HG03457 (cell line): ENCODE results near the gene STAC.
"Not testable (repeated sequence)": the region's sequence is repeated elsewhere in the genome, so short reads cannot be mapped to it uniquely, and the experiment has no call there.

Experiments
- ATAC-seq: cut with Tn5 transposase; IDR thresholded peaks from one replicate; pipeline ENCODE4 v1.9.1; 2021; ENCODE audit warnings: moderate number of reproducible peaks; ENCODE audit not compliant: unreplicated experiment

The STAC gene

GRCh38 chr3:36411587-36411986, 31.3 kb downstream of the STAC start:
- ATAC-seq: no peak

- ATAC-seq: no peak
Observed at GRCh38 chr3:36416599-36416998, 36.3 kb downstream of the STAC start.

DNA sequence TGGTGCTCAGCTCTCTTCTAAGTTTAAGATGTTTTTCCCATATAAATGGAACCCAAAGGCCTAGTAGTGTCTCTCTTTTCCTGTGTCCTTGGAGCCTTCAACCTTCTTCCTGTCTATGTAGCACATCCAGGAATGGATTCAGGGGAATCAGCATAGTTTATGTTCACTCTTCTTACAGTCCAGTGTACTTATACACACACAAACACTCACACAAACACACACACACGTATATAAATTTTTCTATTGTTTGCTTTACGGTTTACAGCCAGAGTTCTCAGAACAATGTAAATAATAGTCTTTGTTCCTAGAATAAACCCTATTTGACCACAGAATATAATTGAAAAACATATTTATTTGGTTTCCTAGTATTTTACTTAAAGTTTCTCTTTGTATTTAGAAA, 36.9 kb downstream of the STAC start:
- no peak for ATAC-seq

- no peak for ATAC-seq
Observed at GRCh38 chr3:36418296-36418695, 38.0 kb downstream of the STAC start.

GRCh38 chr3:36428445-36428844, 48.1 kb downstream of the STAC start:
- no peak for ATAC-seq

GRCh38 chr3:36429986-36430485, 49.7 kb downstream of the STAC start:
- ATAC-seq: no peak

GRCh38 chr3:36433511-36433910, 53.2 kb downstream of the STAC start:
- no peak for ATAC-seq

DNA sequence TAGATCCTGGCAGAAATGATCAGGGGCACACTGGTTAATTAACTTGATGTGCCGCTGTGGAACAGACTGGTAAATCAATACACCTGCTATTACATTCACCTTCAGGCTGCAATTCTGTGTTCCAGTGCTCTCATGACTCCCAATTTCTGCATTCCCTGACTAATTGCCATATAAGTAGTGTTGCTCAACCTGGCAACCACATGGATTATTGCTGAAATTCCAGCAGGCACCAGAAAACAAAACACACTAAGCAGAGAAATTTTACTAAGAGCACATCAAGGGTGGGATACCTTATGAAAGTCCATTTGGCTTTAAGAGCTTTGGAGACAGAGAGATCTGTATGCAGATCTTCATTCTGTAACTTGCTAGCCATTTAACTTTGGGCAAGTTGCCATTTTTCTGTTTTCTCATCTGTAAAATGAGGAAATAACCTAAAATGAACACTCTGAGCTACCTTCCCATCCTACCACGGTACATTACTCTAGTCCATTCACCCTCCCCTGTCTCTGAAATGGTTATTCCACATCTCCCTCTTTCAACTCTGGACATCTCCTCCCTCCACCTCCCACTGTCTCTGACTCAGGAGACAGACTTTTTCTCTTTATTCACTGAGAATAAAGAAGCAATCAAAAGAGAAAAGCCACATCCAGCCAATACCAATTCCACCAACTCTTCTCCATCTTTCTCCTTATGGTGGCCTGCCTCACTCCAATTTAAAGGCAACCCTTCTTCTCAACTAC, 54.6 kb downstream of the STAC start:
- ATAC-seq: no peak

- no peak for ATAC-seq
Observed at GRCh38 chr3:36443028-36443686, 62.9 kb downstream of the STAC start.

- no peak for ATAC-seq
Observed at GRCh38 chr3:36444909-36445308, 64.6 kb downstream of the STAC start.

DNA sequence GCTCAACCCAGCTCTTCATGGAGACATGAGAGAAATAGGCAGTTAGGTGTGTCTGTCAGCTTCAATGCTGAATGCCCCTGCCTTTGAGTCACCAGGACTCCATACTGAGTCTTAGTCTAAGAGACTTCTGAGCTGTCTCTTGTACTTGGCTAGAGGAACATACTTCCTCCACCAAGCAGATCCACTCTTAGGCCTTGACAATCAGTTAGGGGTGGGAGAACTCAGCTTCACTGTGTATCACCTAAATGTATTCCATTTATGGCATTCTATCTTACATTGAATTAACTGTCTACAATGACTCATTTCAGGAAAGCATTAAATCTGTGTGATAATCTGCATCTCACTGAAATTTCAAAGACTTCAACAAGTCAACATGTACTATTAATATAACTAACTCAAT, 66.0 kb downstream of the STAC start:
- no peak for ATAC-seq

GRCh38 chr3:36447061-36447460, 66.8 kb downstream of the STAC start:
- ATAC-seq: no peak

- no peak for ATAC-seq
Observed at GRCh38 chr3:36451816-36452215, 71.5 kb downstream of the STAC start.

- ATAC-seq: not testable (repeated sequence)
Observed at GRCh38 chr3:36453213-36453612, 72.9 kb downstream of the STAC start.

- not testable (repeated sequence) for ATAC-seq
Observed at GRCh38 chr3:36453896-36454295, 73.6 kb downstream of the STAC start.

GRCh38 chr3:36455406-36455805, 75.1 kb downstream of the STAC start:
- ATAC-seq: no peak

DNA sequence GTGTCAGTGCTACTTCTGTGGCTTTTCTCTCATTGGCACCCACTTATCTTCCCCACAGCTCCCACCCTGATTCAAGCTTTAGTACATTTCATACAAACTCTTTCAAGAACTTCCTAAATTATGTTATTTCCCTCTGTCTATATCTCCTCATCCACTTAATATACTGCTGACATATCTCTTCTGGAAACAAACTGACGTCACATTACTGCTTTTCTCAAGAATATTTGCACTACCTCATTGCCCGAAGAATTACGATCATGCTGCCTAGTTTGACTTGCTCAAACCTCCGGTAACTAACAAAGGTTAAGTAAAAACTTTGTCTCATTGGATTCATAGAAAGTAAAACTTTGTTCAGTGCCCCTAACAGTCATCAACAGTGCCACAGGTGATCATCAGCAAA, 76.5 kb downstream of the STAC start:
- ATAC-seq: no peak

DNA sequence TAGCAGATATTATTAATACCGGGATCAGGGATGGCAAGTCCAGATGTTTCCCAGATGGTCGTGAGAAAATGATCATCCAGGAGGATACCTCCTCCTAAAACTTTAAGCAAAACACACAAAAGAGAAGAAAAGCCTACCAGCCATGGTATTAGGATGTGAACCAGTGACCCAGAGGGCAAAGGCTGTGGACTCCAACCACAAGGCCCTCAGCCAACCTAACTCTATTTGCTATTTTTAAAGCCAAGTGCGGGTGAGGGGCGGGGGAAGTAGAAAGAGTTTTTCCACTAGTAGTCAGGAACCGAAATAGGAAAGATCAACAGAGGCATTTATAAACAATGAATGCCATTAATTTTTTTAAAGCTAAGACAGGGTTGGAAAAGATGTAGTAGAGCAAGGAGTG, 77.4 kb downstream of the STAC start:
- ATAC-seq: no peak

DNA sequence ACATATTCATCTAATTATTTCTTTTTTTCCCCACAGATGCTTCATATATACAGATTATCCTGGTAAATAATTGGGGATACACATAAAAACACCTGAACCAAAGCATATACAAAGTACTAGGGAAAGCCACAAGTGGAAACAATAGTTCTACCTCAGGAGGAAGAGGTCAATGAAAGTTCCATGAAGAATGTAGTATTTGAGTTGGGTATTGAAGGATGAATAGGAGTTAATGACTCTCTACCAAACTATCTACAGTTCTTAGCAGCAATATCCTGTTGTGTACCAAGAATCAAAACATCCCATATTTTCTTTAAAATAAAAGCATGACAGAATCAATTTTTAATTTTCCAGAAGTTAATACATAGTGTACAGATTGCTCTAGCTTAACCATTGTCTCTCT, 78.9 kb downstream of the STAC start:
- ATAC-seq: no peak

GRCh38 chr3:36461597-36461996, 81.3 kb downstream of the STAC start:
- ATAC-seq: no peak

GRCh38 chr3:36472045-36472444, 91.7 kb downstream of the STAC start:
- ATAC-seq: not testable (repeated sequence)

GRCh38 chr3:36475558-36475957, 95.3 kb downstream of the STAC start:
- ATAC-seq: no peak
